Measurements from ENCODE around the gene ICA1. TPM values are rescaled to one million over a fixed set of nuclear protein-coding genes. Genes with fewer than 3 reads are reported as not detected.

ICA1 gene
- total and polyA plus RNA-seq, 2 of the 13 experiments (the other 11 are each of a cell fraction or from before 2014, with no cell fraction given): 0.29 TPM; not detected in 1

GRCh38 chr7:8128449-8129317 is 133.3 kb downstream of the ICA1 start (continued):
- no peak for TF ChIP-seq GRHL1 (CRISPR knock-in tag; conservative IDR thresholded peaks at IDR 0.05)
- TF ChIP-seq ZNF335 (CRISPR knock-in tag; IDR thresholded peaks at IDR 0.05): no peak
- no peak for TF ChIP-seq SMAD3 (CRISPR knock-in tag; IDR thresholded peaks at IDR 0.05)
- TF ChIP-seq ELF3 (CRISPR knock-in tag; IDR thresholded peaks at IDR 0.05): no peak
- TF ChIP-seq ZNF468 (CRISPR knock-in tag; IDR thresholded peaks at IDR 0.05): no peak

- FAIRE-seq (no peak), ATAC-seq (peak; percentile 85), DNase-seq (ENCODE audit: low spot score) (peak; percentile 41)
- intact Hi-C loops (cut with micrococcal nuclease; ENCODE audit: unreplicated experiment) (no loop called here), in situ Hi-C loops (cut with HindIII; ENCODE audit: extremely low pct_ligation_motif_present, low pct_unique_long_range_greater_than_20kb) (no loop called here)
- Histone ChIP-seq H3K4me3 (replicated peaks in 1 of 3; ENCODE audit: insufficient read depth in 1 of 3, low read depth in 2 of 3, low read length in 3 of 3) (no peak overlapping the region), H3K9ac (ENCODE audit: insufficient read depth, low read depth, low read length) (no peak overlapping the region), H3K27ac (ENCODE audit: extremely low read length, insufficient read depth, low read length) (no peak overlapping the region), H3K27me3 (ENCODE audit: control insufficient read depth in 1 of 2, insufficient read depth in 2 of 2, low read length in 2 of 2) (no peaks in the 10 kb centered on the region; a peak in 2 of 5 replicates), H3K79me2 (ENCODE audit: insufficient read depth, low read length) (no peaks in the 10 kb centered on the region), H2AFZ (ENCODE audit: low read length) (no peak overlapping the region), H3K9me3 (ENCODE audit: low read length) (no peaks in the 10 kb centered on the region), H3K4me2 (ENCODE audit: low read depth, low read length) (peak overlapping the region; percentile 60), H3K4me1 (ENCODE audit: insufficient read depth, low read length) (peaks cover 19% of the 10 kb centered on the region), H4K20me1 (ENCODE audit: insufficient read depth, low read length) (no peaks in the 10 kb centered on the region), H3K36me3 (replicated peaks in 1 of 2; ENCODE audit: control insufficient read depth in 1 of 2, insufficient read depth in 2 of 2, low read length in 2 of 2) (no peaks in the 10 kb centered on the region)
- ChIA-PET POLR2A (no interaction called here), CTCF (ENCODE audit: low intra/inter-chr PET ratio, low total read pairs) (no interaction called here)
- BruUV-seq (replicated peaks): no TSS peak
- WGBS (ENCODE audit: low lambda C conversion rate): 27% methylated on average over 2 of the region's 2 CpGs
- TF ChIP-seq HNF4A (CRISPR knock-in tag; IDR thresholded peaks at IDR 0.05) (peak; percentile 77), ZMYM3 (CRISPR knock-in tag; IDR thresholded peaks at IDR 0.05) (peak; percentile 89), ZNF644 (CRISPR knock-in tag; IDR thresholded peaks at IDR 0.05; ENCODE audit: low read depth) (peak; percentile 58; the same call in 1 of the 2 replicates), JUN (CRISPR knock-in tag; IDR thresholded peaks at IDR 0.05) (no peak), ZNF674 (CRISPR knock-in tag; IDR thresholded peaks at IDR 0.05; ENCODE audit: low read depth) (no peak), ZNF362 (CRISPR knock-in tag; IDR thresholded peaks at IDR 0.05; ENCODE audit: borderline replicate concordance) (peak; percentile 95), FOXP1 (IDR thresholded peaks at IDR 0.05) (no peak), FOXP1 (CRISPR knock-in tag; IDR thresholded peaks at IDR 0.05) (peak; percentile 12; the same call in 1 of the 2 replicates), ZNF703 (CRISPR knock-in tag; IDR thresholded peaks at IDR 0.05; ENCODE audit: borderline replicate concordance) (no peak), SRF (IDR thresholded peaks at IDR 0.05; ENCODE audit: low read depth, low read length) (no peak), ZMYM2 (CRISPR knock-in tag; IDR thresholded peaks at IDR 0.05) (0 out of 2 replicates have a peak, but pooled peaks have one; percentile 47), PAXIP1 (CRISPR knock-in tag; conservative IDR thresholded peaks at IDR 0.05) (peak; percentile 58)
These were observed 135.3 kb downstream of the ICA1 start for GRCh38 chr7:8126601-8127167.
